SK-N-MC (cell line): ENCODE results near the gene AATK.

ENCODE experiments used
- EZH2 ChIP-seq: fragments of 200-600 bp; sonication (generic); IDR thresholded peaks from one replicate; pipeline ENCODE4 v1.6.1; 2017; ENCODE audit warnings: antibody characterized with exemption
- POLR2AphosphoS5 ChIP-seq: IDR thresholded peaks from 2 replicates; pipeline ENCODE4 v1.6.1; 2012; ENCODE audit warnings: mild to moderate bottlenecking, low read depth, low read length, borderline replicate concordance

GRCh38 chr17:81161972-81162371, 4.0 kb downstream of the AATK start:
- TF ChIP-seq POLR2AphosphoS5 (no peak), EZH2 (no peak)
